GM12878 (cell line): ENCODE measurements around the gene IL34. TPM values are rescaled to one million over a fixed set of nuclear protein-coding genes. Genes with fewer than 3 reads are reported as not detected.

Experiments
- ATAC-seq: fragments of 200-7000 bp; cut with Tn5 transposase; 3 replicates; pipeline ENCODE4 v1.9.1; 2020; ENCODE audit warnings: mild to moderate bottlenecking, moderate library complexity
- BruUV-seq: library from RNA; stranded (reverse); fragments of 400-500 nt; replicated peaks from 2 replicates; lab custom pipeline; 2021; lab: Mats Ljungman, UMichigan
- CTCF ChIA-PET: fragments of 300-600 bp; sonication (Branson Sonifier 250); formaldehyde crosslinking; extraction: SDS; loops from one replicate; lab custom pipeline; 2021; ENCODE audit warnings: inconsistent platforms; lab: Yijun Ruan, JAX
- POLR2A ChIA-PET: fragments of 350-600 bp; formaldehyde crosslinking; extraction: SDS; loops from one replicate; lab custom pipeline; 2021; ENCODE audit warnings: inconsistent platforms; lab: Charles Lee
- RAD21 ChIA-PET: fragments of 300-600 bp; sonication (Branson Sonifier 250); formaldehyde crosslinking; loops from one replicate; lab custom pipeline; 2023; ENCODE audit warnings: antibody characterized with exemption; ENCODE audit not compliant: unreplicated experiment; lab: Charles Lee
- SMC1A ChIA-PET: fragments of 300-600 bp; sonication (Branson Sonifier 250); formaldehyde crosslinking; loops from one replicate; lab custom pipeline; 2023; ENCODE audit not compliant: unreplicated experiment, uncharacterized antibody; lab: Charles Lee
- DNase-seq: peaks from one replicate; pipeline ENCODE4 v3.0.0-alpha.2; 2011; ENCODE audit warnings: low read depth, low spot score
- FAIRE-seq: peaks from 3 replicates; lab custom pipeline; 2011; peaks lifted over from hg19 to GRCh38; lab: Jason Lieb, UNC
- H2AFZ ChIP-seq: 2 replicates; pipeline ENCODE4 v1.6.0; 2011; ENCODE audit warnings: low read depth, low read length, control low read depth; ENCODE audit not compliant: control insufficient read depth
- H3K27ac ChIP-seq: 2 replicates; pipeline ENCODE4 v1.5.1; 2011; ENCODE audit warnings: control low read depth; ENCODE audit not compliant: control insufficient read depth, insufficient read depth
- H3K27me3 ChIP-seq, 2 experiments: replicated peaks in 1 of 2; 2 replicates each; pipeline versions ENCODE4 v1.6.0 to v1.6.1; 2011; ENCODE audit warnings: low read length in 1 of 2; ENCODE audit not compliant: control insufficient read depth in 2 of 2, insufficient read depth in 2 of 2
- H3K36me3 ChIP-seq, 2 experiments: 2 replicates each; pipeline ENCODE4 v1.5.1; 2011; ENCODE audit warnings: low read length in 1 of 2; ENCODE audit not compliant: control insufficient read depth in 2 of 2, insufficient read depth in 2 of 2
- H3K4me1 ChIP-seq: 2 replicates; pipeline ENCODE4 v1.6.1; 2011; ENCODE audit warnings: mild to moderate bottlenecking, low read length, moderate library complexity, mixed read lengths; ENCODE audit not compliant: control insufficient read depth, insufficient read depth
- H3K4me2 ChIP-seq: 2 replicates; pipeline ENCODE4 v1.6.0; 2011; ENCODE audit warnings: control low read depth; ENCODE audit not compliant: control insufficient read depth, insufficient read depth
- H3K4me3 ChIP-seq: fragments of 200-600 bp; sonication (generic); 2 replicates; pipeline ENCODE4 v1.5.1; 2016
- H3K79me2 ChIP-seq: 2 replicates; pipeline ENCODE4 v1.6.0; 2011; ENCODE audit warnings: low read length; ENCODE audit not compliant: control insufficient read depth, insufficient read depth
- H3K9ac ChIP-seq: 2 replicates; pipeline ENCODE4 v1.8.0; 2011; ENCODE audit warnings: low read length, control low read depth, mixed read lengths; ENCODE audit not compliant: control insufficient read depth, insufficient read depth
- H3K9me3 ChIP-seq: replicated peaks from 3 replicates; pipeline ENCODE4 v1.5.1; 2011; ENCODE audit warnings: mild to moderate bottlenecking, low read length; ENCODE audit not compliant: control insufficient read depth, insufficient read depth
- H4K20me1 ChIP-seq: 2 replicates; pipeline ENCODE4 v1.6.0; 2011; ENCODE audit not compliant: control insufficient read depth, insufficient read depth
- CHD4 ChIP-seq: fragments of 200-600 bp; sonication (generic); IDR thresholded peaks from 2 replicates; pipeline ENCODE4 v1.6.1; 2016; ENCODE audit warnings: mild to moderate bottlenecking
- CREM ChIP-seq: IDR thresholded peaks from 2 replicates; pipeline ENCODE4 v1.6.1; 2014; ENCODE audit warnings: antibody characterized with exemption, low read depth
- CTCF ChIP-seq, 3 experiments: IDR thresholded peaks in 2 of 3; conservative IDR thresholded peaks in 1 of 3; 2 replicates each; pipeline ENCODE4 v1.5.1; 2011; ENCODE audit warnings: low read depth in 3 of 3, low read length in 3 of 3, mild to moderate bottlenecking in 3 of 3, control low read depth in 2 of 3, moderate library complexity in 2 of 3, inconsistent platforms in 1 of 3, mixed read lengths in 1 of 3; ENCODE audit not compliant: control insufficient read depth in 2 of 3, insufficient read depth in 1 of 3; ENCODE audit errors: extremely low read depth in 1 of 3
- EED ChIP-seq: sonication (generic); IDR thresholded peaks from 2 replicates; pipeline ENCODE4 v1.6.1; 2016; ENCODE audit warnings: antibody characterized with exemption, low read depth
- FOXK2 ChIP-seq: fragments of 450-650 bp; IDR thresholded peaks from 2 replicates; pipeline ENCODE4 v1.6.1; 2017; ENCODE audit warnings: mild to moderate bottlenecking, moderate library complexity
- GABPA ChIP-seq: IDR thresholded peaks from 2 replicates; pipeline ENCODE4 v1.6.1; 2014; ENCODE audit warnings: antibody characterized with exemption, low read depth, mild to moderate bottlenecking, inconsistent platforms
- MEF2A ChIP-seq: IDR thresholded peaks from 2 replicates; pipeline ENCODE4 v1.6.1; 2011; ENCODE audit warnings: low read depth, mild to moderate bottlenecking, low read length, moderate library complexity; ENCODE audit not compliant: insufficient read depth
- MEF2B ChIP-seq: fragments of 450-650 bp; IDR thresholded peaks from 2 replicates; pipeline ENCODE4 v1.6.1; 2018; ENCODE audit warnings: mild to moderate bottlenecking, moderate library complexity; ENCODE audit not compliant: partially characterized antibody, poor library complexity, severe bottlenecking
- MYC ChIP-seq: IDR thresholded peaks from 2 replicates; pipeline ENCODE4 v1.6.1; 2011; ENCODE audit warnings: mild to moderate bottlenecking, low read length, moderate library complexity, inconsistent platforms; ENCODE audit not compliant: insufficient read depth, insufficient replicate concordance, insufficient read length, severe bottlenecking
- NBN ChIP-seq: fragments of 450-650 bp; IDR thresholded peaks from 2 replicates; pipeline ENCODE4 v1.6.1; 2016
- SPI1 ChIP-seq: IDR thresholded peaks from 2 replicates; pipeline ENCODE4 v1.6.1; 2011; ENCODE audit warnings: low read depth, mild to moderate bottlenecking, low read length, moderate library complexity, borderline replicate concordance; ENCODE audit not compliant: insufficient read depth
- TARDBP ChIP-seq: IDR thresholded peaks from 2 replicates; pipeline ENCODE4 v1.6.1; 2016; ENCODE audit warnings: borderline replicate concordance
- ZNF207 ChIP-seq: fragments of 450-650 bp; IDR thresholded peaks from 2 replicates; pipeline ENCODE4 v1.6.1; 2014; ENCODE audit warnings: antibody characterized with exemption, mild to moderate bottlenecking, borderline replicate concordance
- WGBS: methylation state at CpG from one replicate; pipeline ENCODE4 v1.1.6; 2016; ENCODE audit warnings: low lambda C conversion rate; ENCODE audit not compliant: insufficient replicate concordance, insufficient coverage; ENCODE audit errors: missing lambda C conversion rate; 5-methylcytosine and 5-hydroxymethylcytosine counted together
- in situ Hi-C: fragments of 300-500 bp; cut with MboI; formaldehyde crosslinking; loops from 9 replicates; pipeline ENCODE4 v1.14.3; 2018; ENCODE audit warnings: mixed read lengths
- intact Hi-C: fragments of 100-400 bp; cut with micrococcal nuclease; formaldehyde crosslinking; loops from one replicate; pipeline ENCODE4 v1.14.2; 2022; ENCODE audit not compliant: unreplicated experiment
- polyA plus RNA-seq, 11 experiments: library from polyadenylated mRNA; depleted of rRNA in 4 of 11; unstranded in 6 of 11; stranded (reverse) in 5 of 11; fragments of >200 nt; fragmentation: Nextera tagmentation in 4 of 11; fragmentation: Illumina TruSeq in 1 of 11; extraction: Ambion mirVana in 4 of 11; extraction: Trizol in 1 of 11; gene quantifications; 1 replicate in 1 of 11; 2 replicates in 10 of 11; pipeline versions ENCODE4 v1.2.1 to v1.2.3, GENCODE V29; 2011 to 2016; ENCODE audit warnings: inconsistent platforms in 2 of 11, missing spikeins in 2 of 11, low read depth in 1 of 11
- total RNA-seq, 4 experiments: library from RNA; depleted of rRNA in 3 of 4; stranded (reverse); fragments of >200 nt in 3 of 4; fragmentation: Illumina TruSeq in 1 of 4; extraction: Trizol in 1 of 4; gene quantifications; 2 replicates each; pipeline versions ENCODE4 v1.2.1 to v1.2.3, GENCODE V29; 2013 to 2021
- TF ChIP-seq, protein P1 (sequence below): IDR thresholded peaks from 2 replicates; pipeline ENCODE4 v1.6.1; 2012; ENCODE audit warnings: mild to moderate bottlenecking, low read depth, low read length

The IL34 gene
- total and polyA plus RNA-seq, 10 of the 15 experiments (the other 5 are each of a cell fraction or from before 2014, with no cell fraction given) = 0.27 to 0.40 TPM; not detected in 8

GRCh38 chr16:70694088-70694867, 47.9 kb downstream of the IL34 start:
- H3K27me3 ChIP-seq = no peaks in the 10 kb centered on the region
- ChIA-PET SMC1A (no interaction called here), CTCF (no interaction called here), POLR2A (no interaction called here)
- FAIRE-seq (no peak), ATAC-seq (no peak)
- no TSS peak for BruUV-seq
- in situ Hi-C loops = no loop called here
- H3K9me3 ChIP-seq = no peaks in the 10 kb centered on the region
- H3K36me3 ChIP-seq = peaks cover 0 to 2% of the 10 kb centered on the region in 2 experiments; a peak in 3 of 4 replicates
- no peaks in the 10 kb centered on the region for H3K4me1 ChIP-seq
- H3K4me2 ChIP-seq = no peak overlapping the region
- no peaks in the 10 kb centered on the region for H4K20me1 ChIP-seq
- H3K9ac ChIP-seq = no peak overlapping the region
- no peak overlapping the region for H2AFZ ChIP-seq
- TF ChIP-seq FOXK2 (no peak), CTCF (IDR thresholded peaks at IDR 0.05 in 2 of 3, conservative IDR thresholded peaks at IDR 0.05 in 1 of 3; ENCODE audit: control insufficient read depth in 2 of 3, extremely low read depth in 1 of 3, insufficient read depth in 1 of 3, low read depth in 3 of 3, low read length in 3 of 3) (no peak), MEF2A (no peak), SPI1 (no peak), GABPA (no peak), TARDBP (no peak), CHD4 (no peak), CREM (no peak), NBN (no peak), ZNF207 (no peak), MYC (no peak), MEF2B (no peak), EED (no peak)
- TF ChIP-seq, protein P1, sequence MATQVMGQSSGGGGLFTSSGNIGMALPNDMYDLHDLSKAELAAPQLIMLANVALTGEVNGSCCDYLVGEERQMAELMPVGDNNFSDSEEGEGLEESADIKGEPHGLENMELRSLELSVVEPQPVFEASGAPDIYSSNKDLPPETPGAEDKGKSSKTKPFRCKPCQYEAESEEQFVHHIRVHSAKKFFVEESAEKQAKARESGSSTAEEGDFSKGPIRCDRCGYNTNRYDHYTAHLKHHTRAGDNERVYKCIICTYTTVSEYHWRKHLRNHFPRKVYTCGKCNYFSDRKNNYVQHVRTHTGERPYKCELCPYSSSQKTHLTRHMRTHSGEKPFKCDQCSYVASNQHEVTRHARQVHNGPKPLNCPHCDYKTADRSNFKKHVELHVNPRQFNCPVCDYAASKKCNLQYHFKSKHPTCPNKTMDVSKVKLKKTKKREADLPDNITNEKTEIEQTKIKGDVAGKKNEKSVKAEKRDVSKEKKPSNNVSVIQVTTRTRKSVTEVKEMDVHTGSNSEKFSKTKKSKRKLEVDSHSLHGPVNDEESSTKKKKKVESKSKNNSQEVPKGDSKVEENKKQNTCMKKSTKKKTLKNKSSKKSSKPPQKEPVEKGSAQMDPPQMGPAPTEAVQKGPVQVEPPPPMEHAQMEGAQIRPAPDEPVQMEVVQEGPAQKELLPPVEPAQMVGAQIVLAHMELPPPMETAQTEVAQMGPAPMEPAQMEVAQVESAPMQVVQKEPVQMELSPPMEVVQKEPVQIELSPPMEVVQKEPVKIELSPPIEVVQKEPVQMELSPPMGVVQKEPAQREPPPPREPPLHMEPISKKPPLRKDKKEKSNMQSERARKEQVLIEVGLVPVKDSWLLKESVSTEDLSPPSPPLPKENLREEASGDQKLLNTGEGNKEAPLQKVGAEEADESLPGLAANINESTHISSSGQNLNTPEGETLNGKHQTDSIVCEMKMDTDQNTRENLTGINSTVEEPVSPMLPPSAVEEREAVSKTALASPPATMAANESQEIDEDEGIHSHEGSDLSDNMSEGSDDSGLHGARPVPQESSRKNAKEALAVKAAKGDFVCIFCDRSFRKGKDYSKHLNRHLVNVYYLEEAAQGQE = no peak
- TF ChIP-seq, all 136 proteins: peak for 0
- RAD21 ChIA-PET = no interaction called here
- DNase-seq = no peak
- Histone ChIP-seq H3K79me2 (no peaks in the 10 kb centered on the region), H3K27ac (no peak overlapping the region), H3K4me3 (no peak overlapping the region)
- intact Hi-C loops = no loop called here
- WGBS = 90% methylated on average over 17 of the region's 17 CpGs
